GM12878 (cell line): ENCODE results near the gene GABBR2. TPM values are rescaled to one million over a fixed set of nuclear protein-coding genes. Genes with fewer than 3 reads are reported as not detected.

ENCODE experiments used
- ATAC-seq: fragments of 200-7000 bp; cut with Tn5 transposase; 3 replicates; pipeline ENCODE4 v1.9.1; 2020; ENCODE audit warnings: mild to moderate bottlenecking, moderate library complexity
- BruUV-seq: library from RNA; stranded (reverse); fragments of 400-500 nt; replicated peaks from 2 replicates; lab custom pipeline; 2021; lab: Mats Ljungman, UMichigan
- CTCF ChIA-PET: fragments of 300-600 bp; sonication (Branson Sonifier 250); formaldehyde crosslinking; extraction: SDS; loops from one replicate; lab custom pipeline; 2021; ENCODE audit warnings: inconsistent platforms; lab: Yijun Ruan, JAX
- POLR2A ChIA-PET: fragments of 350-600 bp; formaldehyde crosslinking; extraction: SDS; loops from one replicate; lab custom pipeline; 2021; ENCODE audit warnings: inconsistent platforms; lab: Charles Lee
- RAD21 ChIA-PET: fragments of 300-600 bp; sonication (Branson Sonifier 250); formaldehyde crosslinking; loops from one replicate; lab custom pipeline; 2023; ENCODE audit warnings: antibody characterized with exemption; ENCODE audit not compliant: unreplicated experiment; lab: Charles Lee
- SMC1A ChIA-PET: fragments of 300-600 bp; sonication (Branson Sonifier 250); formaldehyde crosslinking; loops from one replicate; lab custom pipeline; 2023; ENCODE audit not compliant: unreplicated experiment, uncharacterized antibody; lab: Charles Lee
- DNase-seq: peaks from one replicate; pipeline ENCODE4 v3.0.0-alpha.2; 2011; ENCODE audit warnings: low read depth, low spot score
- FAIRE-seq: peaks from 3 replicates; lab custom pipeline; 2011; peaks lifted over from hg19 to GRCh38; lab: Jason Lieb, UNC
- H2AFZ ChIP-seq: 2 replicates; pipeline ENCODE4 v1.6.0; 2011; ENCODE audit warnings: low read depth, low read length, control low read depth; ENCODE audit not compliant: control insufficient read depth
- H3K27ac ChIP-seq: 2 replicates; pipeline ENCODE4 v1.5.1; 2011; ENCODE audit warnings: control low read depth; ENCODE audit not compliant: control insufficient read depth, insufficient read depth
- H3K27me3 ChIP-seq, 2 experiments: replicated peaks in 1 of 2; 2 replicates each; pipeline versions ENCODE4 v1.6.0 to v1.6.1; 2011; ENCODE audit warnings: low read length in 1 of 2; ENCODE audit not compliant: control insufficient read depth in 2 of 2, insufficient read depth in 2 of 2
- H3K36me3 ChIP-seq, 2 experiments: 2 replicates each; pipeline ENCODE4 v1.5.1; 2011; ENCODE audit warnings: low read length in 1 of 2; ENCODE audit not compliant: control insufficient read depth in 2 of 2, insufficient read depth in 2 of 2
- H3K4me1 ChIP-seq: 2 replicates; pipeline ENCODE4 v1.6.1; 2011; ENCODE audit warnings: mild to moderate bottlenecking, low read length, moderate library complexity, mixed read lengths; ENCODE audit not compliant: control insufficient read depth, insufficient read depth
- H3K4me2 ChIP-seq: 2 replicates; pipeline ENCODE4 v1.6.0; 2011; ENCODE audit warnings: control low read depth; ENCODE audit not compliant: control insufficient read depth, insufficient read depth
- H3K4me3 ChIP-seq: fragments of 200-600 bp; sonication (generic); 2 replicates; pipeline ENCODE4 v1.5.1; 2016
- H3K79me2 ChIP-seq: 2 replicates; pipeline ENCODE4 v1.6.0; 2011; ENCODE audit warnings: low read length; ENCODE audit not compliant: control insufficient read depth, insufficient read depth
- H3K9ac ChIP-seq: 2 replicates; pipeline ENCODE4 v1.8.0; 2011; ENCODE audit warnings: low read length, control low read depth, mixed read lengths; ENCODE audit not compliant: control insufficient read depth, insufficient read depth
- H3K9me3 ChIP-seq: replicated peaks from 3 replicates; pipeline ENCODE4 v1.5.1; 2011; ENCODE audit warnings: mild to moderate bottlenecking, low read length; ENCODE audit not compliant: control insufficient read depth, insufficient read depth
- H4K20me1 ChIP-seq: 2 replicates; pipeline ENCODE4 v1.6.0; 2011; ENCODE audit not compliant: control insufficient read depth, insufficient read depth
- BCL11A ChIP-seq: IDR thresholded peaks from 2 replicates; pipeline ENCODE4 v1.6.1; 2011; ENCODE audit warnings: low read depth, low read length
- CBX5 ChIP-seq: sonication (generic); IDR thresholded peaks from 2 replicates; pipeline ENCODE4 v1.6.1; 2016; ENCODE audit warnings: low read depth, moderate library complexity, mild to moderate bottlenecking, inconsistent platforms
- JUNB ChIP-seq: IDR thresholded peaks from 2 replicates; pipeline ENCODE4 v1.6.1; 2016; ENCODE audit warnings: antibody characterized with exemption, mild to moderate bottlenecking
- MTA2 ChIP-seq: fragments of 450-650 bp; IDR thresholded peaks from 2 replicates; pipeline ENCODE4 v1.6.1; 2016; ENCODE audit warnings: low read depth, mild to moderate bottlenecking, moderate library complexity
- MYB ChIP-seq: fragments of 150-350 bp; IDR thresholded peaks from 2 replicates; pipeline ENCODE4 v1.6.1; 2014; ENCODE audit warnings: mild to moderate bottlenecking, low read depth, low read length, borderline replicate concordance
- SMAD1 ChIP-seq: fragments of 450-650 bp; IDR thresholded peaks from 2 replicates; pipeline ENCODE4 v1.6.1; 2018; ENCODE audit warnings: mild to moderate bottlenecking, low read depth; ENCODE audit not compliant: partially characterized antibody
- SP1 ChIP-seq: IDR thresholded peaks from one replicate; pipeline ENCODE4 v1.6.1; 2011; ENCODE audit warnings: low read depth, low read length
- SPI1 ChIP-seq: IDR thresholded peaks from 2 replicates; pipeline ENCODE4 v1.6.1; 2011; ENCODE audit warnings: low read depth, mild to moderate bottlenecking, low read length, moderate library complexity, borderline replicate concordance; ENCODE audit not compliant: insufficient read depth
- SREBF2 ChIP-seq: IDR thresholded peaks from 2 replicates; pipeline ENCODE4 v1.6.1; 2012; ENCODE audit warnings: mild to moderate bottlenecking, low read length
- WGBS: methylation state at CpG from one replicate; pipeline ENCODE4 v1.1.6; 2016; ENCODE audit warnings: low lambda C conversion rate; ENCODE audit not compliant: insufficient replicate concordance, insufficient coverage; ENCODE audit errors: missing lambda C conversion rate; 5-methylcytosine and 5-hydroxymethylcytosine counted together
- in situ Hi-C: fragments of 300-500 bp; cut with MboI; formaldehyde crosslinking; loops from 9 replicates; pipeline ENCODE4 v1.14.3; 2018; ENCODE audit warnings: mixed read lengths
- intact Hi-C: fragments of 100-400 bp; cut with micrococcal nuclease; formaldehyde crosslinking; loops from one replicate; pipeline ENCODE4 v1.14.2; 2022; ENCODE audit not compliant: unreplicated experiment
- polyA plus RNA-seq, 11 experiments: library from polyadenylated mRNA; depleted of rRNA in 4 of 11; unstranded in 6 of 11; stranded (reverse) in 5 of 11; fragments of >200 nt; fragmentation: Nextera tagmentation in 4 of 11; fragmentation: Illumina TruSeq in 1 of 11; extraction: Ambion mirVana in 4 of 11; extraction: Trizol in 1 of 11; gene quantifications; 1 replicate in 1 of 11; 2 replicates in 10 of 11; pipeline versions ENCODE4 v1.2.1 to v1.2.3, GENCODE V29; 2011 to 2016; ENCODE audit warnings: inconsistent platforms in 2 of 11, missing spikeins in 2 of 11, low read depth in 1 of 11
- total RNA-seq, 4 experiments: library from RNA; depleted of rRNA in 3 of 4; stranded (reverse); fragments of >200 nt in 3 of 4; fragmentation: Illumina TruSeq in 1 of 4; extraction: Trizol in 1 of 4; gene quantifications; 2 replicates each; pipeline versions ENCODE4 v1.2.1 to v1.2.3, GENCODE V29; 2013 to 2021

GABBR2 gene
- total and polyA plus RNA-seq, 10 of the 15 experiments (the other 5 are each of a cell fraction or from before 2014, with no cell fraction given), result 0.02 to 2.2 (median 0.06) TPM; not detected in 2

- Histone ChIP-seq H3K4me1 (no peaks in the 10 kb centered on the region), H3K36me3 (no peaks in the 10 kb centered on the region), H4K20me1 (no peaks in the 10 kb centered on the region), H2AFZ (no peak overlapping the region), H3K4me3 (no peak overlapping the region), H3K27me3 (no peaks in the 10 kb centered on the region; a peak in 1 of 4 replicates), H3K27ac (no peak overlapping the region), H3K4me2 (no peak overlapping the region), H3K9me3 (peaks cover 1% of the 10 kb centered on the region), H3K9ac (no peak overlapping the region), H3K79me2 (no peaks in the 10 kb centered on the region)
- CTCF ChIA-PET, result no interaction called here
- no peak for FAIRE-seq
- WGBS, result 28% methylated on average over 2 of the region's 2 CpGs
- TF ChIP-seq SMAD1 (no peak), MYB (no peak)
- no peak for DNase-seq
- ATAC-seq, result no peak
- intact Hi-C loops, result no loop called here
- SMC1A ChIA-PET, result no interaction called here
- BruUV-seq, result no TSS peak
- POLR2A ChIA-PET, result no interaction called here
- in situ Hi-C loops, result no loop called here
- RAD21 ChIA-PET, result no interaction called here
Observed at GRCh38 chr9:98369471-98369870, 339.3 kb downstream of the GABBR2 start.

DNA sequence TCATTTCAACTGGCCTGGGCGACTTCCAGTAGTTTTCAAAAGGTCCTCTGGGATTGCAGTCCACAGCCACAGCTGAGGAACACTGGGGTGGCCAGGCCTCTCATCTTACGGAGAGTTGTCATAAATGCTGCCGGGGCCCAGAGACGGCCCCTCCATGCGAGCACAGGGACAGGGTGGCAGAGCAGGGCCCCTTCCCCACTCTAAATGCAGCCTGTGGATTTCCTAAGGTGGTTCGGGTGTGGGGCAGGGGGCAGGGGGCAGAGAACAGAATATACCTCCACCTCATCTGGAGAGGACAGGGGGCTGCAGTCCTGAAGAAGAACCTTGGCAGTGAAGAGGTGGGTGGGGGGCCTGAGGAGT lies 339.7 kb downstream of the GABBR2 start:
- DNase-seq (no peak), ATAC-seq (no peak), FAIRE-seq (no peak)
- CTCF ChIA-PET, result no interaction called here
- Histone ChIP-seq H2AFZ (no peak overlapping the region), H3K79me2 (no peaks in the 10 kb centered on the region), H3K4me3 (no peak overlapping the region), H3K4me1 (no peaks in the 10 kb centered on the region), H3K36me3 (no peaks in the 10 kb centered on the region), H3K4me2 (no peak overlapping the region), H4K20me1 (no peaks in the 10 kb centered on the region), H3K27me3 (no peaks in the 10 kb centered on the region; a peak in 1 of 4 replicates), H3K9ac (no peak overlapping the region), H3K27ac (no peak overlapping the region), H3K9me3 (peaks cover 1% of the 10 kb centered on the region)
- POLR2A ChIA-PET, result no interaction called here
- SMC1A ChIA-PET, result no interaction called here
- TF ChIP-seq SP1 (no peak), JUNB (no peak), BCL11A (no peak), SPI1 (no peak), SREBF2 (no peak), MTA2 (no peak), CBX5 (no peak)
- RAD21 ChIA-PET, result no interaction called here
- no TSS peak for BruUV-seq
- 38% methylated on average over 6 of the region's 6 CpGs for WGBS
- in situ Hi-C loops (no loop called here), intact Hi-C loops (no loop called here)
